HG03097 (cell line): ENCODE data around the gene COX6A1.

ENCODE experiments used
- ATAC-seq: cut with Tn5 transposase; IDR thresholded peaks from one replicate; pipeline ENCODE4 v1.9.1; 2021; ENCODE audit not compliant: unreplicated experiment, low FRiP score

Gene COX6A1

DNA sequence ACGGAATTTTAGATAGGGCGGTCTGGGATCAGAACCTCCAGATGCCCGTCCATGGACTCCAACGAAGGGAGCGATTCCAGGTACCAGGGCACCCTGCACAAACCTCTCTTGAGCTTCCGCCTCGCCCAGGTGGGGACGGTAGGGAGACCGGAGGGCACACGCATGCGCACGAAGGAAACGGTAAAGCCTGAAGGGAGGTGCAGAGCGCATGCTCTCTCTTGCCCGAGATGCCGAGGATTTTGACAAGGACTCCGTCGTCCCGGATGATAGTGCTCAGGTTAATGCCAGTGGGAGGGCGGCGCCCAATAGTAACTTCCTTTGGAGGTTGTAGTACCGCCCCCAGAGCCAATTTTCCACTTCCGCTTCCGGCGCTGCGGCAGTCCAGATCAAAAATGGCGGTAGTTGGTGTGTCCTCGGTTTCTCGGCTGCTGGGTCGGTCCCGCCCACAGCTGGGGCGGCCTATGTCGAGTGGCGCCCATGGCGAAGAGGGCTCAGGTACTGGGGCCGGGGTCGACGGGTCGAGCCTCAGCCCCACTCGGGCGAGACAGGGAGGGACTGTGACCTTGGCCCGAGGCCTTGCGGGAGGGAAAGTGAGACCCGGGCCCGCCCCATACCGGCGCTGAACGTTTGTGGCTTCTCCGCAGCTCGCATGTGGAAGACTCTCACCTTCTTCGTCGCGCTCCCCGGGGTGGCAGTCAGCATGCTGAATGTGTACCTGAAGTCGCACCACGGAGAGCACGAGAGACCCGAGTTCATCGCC lies at the start of gene COX6A1:
Gene COX6A1, plus strand, starts transcription at position 379 of the 760 bp plus-strand sequence. Its CDS starts 14 bp downstream, at position 393.
- ATAC-seq, result peak; percentile 94

DNA sequence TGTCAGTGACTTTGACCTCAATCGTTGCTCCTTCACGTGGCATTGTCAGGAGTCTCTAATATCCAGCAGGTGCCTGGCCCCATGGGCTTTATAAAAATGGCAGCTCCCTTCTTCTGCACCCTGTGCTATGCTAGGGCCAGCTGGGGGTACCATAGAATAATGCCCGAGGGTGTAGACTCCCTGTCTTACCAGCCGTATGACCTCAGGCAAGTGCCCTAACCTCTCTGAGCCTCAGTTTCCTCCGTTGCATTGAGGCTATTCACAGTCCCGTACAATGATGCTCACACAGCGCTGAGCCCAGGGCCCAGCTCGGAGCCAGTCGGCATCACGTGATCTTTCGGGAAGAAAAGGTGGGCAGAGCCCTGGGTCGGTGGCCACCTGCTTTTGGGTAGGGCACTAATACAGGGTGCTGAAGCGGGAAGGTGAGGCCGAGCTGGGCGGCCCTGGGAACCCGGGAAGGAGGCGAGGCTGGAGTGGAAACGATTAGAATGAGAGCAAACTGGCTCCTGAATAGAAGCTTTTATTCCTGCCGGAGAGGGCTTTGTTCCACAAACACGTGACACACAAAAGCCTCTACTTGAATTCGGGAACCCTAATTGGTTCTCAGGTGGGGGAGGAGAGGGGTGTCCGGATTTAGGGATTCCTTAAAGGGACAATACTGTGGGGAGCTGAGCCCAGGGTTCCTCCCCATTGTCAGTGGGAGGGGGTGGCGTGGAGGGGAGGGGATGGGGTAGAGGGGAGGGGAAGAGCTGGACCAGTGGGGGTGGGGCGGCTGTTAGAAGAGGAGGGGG lies 49.0 kb upstream of the COX6A1 start:
- ATAC-seq, result no peak

DNA sequence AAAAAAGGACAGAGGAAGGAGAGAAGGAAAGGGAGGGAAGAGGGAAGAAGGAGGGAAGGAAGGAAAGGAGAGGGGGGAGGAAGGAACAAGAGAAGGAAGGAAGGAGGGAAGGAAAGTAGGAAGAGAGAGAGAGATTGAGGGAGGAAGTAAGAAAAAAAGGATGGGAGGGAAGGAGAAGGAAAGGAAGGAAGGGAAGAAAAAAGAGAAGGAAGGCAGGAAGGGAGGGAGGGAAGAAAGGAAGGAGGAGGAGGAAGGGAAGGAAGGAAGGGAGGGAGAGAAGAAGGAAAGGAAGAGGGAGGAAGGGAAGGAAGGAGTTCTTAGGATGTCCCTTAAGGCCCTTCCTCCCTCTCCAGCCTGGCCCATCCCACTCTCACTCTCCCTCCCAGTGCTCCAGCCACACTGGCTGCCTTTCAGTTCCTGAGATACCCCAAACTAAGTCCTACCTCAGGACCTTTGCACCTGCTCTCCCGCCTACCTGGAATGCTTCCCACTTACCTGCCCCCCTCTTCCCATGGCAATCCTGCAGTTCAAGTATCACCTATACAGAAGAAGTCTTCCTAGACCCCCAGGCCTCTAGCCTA lies 47.3 kb upstream of the COX6A1 start:
- ATAC-seq, result no peak

DNA sequence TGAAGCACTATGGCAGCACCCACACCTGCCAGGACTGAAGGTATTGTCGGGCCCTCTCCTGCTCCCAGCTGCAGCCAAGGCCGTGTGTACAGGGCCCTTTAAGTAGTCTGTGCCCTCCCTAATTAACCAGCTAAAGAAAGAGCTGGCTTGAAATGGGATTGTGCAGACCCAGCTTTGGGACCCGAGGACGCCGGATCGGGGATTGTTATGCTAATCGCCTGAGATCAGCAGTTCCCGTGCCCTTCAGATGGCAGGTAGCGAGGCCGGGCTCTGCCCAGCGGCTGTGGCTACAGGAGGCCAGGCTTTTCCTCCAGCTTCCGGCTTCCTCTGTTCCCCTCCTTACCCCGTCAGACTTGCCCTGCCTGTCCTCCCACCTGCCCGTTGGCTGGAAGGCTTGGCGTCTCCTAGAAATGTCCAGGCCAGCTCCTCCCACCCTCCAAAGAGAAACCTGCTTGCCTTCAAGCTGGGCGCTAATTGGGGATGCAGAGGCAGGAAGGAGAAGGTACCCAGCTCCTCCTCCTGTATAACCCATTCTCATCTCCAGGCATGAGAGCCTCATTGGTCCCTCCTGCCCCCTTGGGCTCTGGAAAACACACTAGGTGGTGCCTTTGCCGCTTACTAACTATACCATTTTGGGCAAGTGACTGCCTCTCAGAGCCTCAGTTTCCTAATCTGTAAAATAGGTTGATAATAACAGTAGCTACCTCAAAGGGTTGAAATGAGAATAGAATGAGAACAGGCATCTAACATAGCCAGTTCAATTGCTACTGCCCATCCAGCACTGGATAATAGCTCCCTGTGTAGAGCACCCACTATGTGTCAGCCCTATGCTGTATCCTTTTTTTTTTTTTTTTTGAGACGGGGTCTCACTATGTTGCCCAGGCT lies 43.2 kb upstream of the COX6A1 start:
- no peak for ATAC-seq

DNA sequence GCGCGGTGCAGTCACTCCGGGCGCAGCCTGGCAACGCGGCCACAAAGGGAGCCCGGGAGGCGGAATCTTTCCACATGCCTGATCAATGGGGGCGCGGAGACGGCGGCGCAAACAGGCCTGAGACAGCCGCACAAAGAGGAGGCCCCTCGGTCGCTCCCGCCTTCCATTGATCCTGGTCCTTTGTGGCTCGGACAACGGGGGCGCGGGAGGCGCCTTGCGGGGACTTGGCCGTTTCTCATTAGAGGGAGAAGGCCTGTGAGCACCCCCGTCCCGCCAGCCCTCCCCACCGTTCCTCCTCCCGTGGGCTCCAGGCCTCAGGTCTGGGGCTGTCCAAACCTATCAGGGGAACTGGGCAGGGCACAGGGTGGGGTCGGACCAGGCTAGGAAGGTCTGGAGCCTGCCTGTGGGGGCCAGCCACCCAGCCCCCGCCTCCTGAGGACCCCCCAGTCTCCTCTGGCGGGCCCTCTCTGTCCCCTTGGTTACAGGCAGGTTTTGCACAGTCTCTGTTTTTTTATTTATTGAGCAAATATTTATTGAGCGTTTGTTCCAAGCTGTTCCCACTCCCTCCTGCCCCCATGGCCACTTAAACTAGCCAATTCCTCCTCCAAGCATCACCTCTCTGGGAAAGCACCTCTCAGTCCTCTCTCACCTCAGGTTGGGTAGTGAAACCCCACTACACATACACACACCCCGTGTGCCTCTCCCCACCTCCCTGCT lies 39.9 kb upstream of the COX6A1 start:
- ATAC-seq, result no peak

DNA sequence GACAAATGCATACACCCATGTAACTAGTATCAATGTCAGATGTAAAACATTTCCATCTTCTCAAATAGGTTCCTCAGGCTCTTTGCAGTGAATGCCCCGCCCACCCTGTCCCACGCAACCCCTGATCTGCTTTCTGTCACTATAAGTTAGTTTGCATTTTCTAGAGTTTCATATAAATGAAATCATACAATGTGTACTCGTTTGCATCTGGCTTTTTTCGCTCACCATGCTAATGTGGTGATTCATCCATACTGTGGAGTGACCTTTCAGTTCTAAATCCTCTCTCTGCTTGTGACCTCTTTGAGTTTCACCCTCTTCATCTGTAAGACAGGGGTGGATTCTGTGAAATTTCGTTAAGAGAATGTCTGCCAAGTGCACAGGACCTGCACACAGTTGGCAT lies 38.4 kb upstream of the COX6A1 start:
- ATAC-seq, result no peak

DNA sequence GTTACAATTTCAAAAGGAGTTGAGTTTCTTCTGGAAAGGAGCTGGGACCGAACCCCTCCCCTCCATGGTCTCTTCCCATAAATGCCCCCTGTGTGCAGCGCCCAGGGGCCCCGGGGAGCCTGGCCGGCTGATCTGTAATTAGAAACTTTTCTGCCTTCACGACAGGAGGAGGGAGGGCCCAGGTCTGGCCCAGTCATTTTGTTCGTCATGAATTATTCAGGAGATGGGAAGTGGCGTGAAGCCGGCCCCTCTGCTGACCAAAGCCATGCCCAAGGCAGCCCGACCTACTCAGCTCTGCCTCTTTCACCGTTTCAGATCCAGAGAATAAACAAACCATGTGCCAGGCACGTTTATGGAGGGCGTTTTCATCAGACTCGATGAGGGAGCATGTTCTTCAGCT lies 35.7 kb upstream of the COX6A1 start:
- no peak for ATAC-seq

DNA sequence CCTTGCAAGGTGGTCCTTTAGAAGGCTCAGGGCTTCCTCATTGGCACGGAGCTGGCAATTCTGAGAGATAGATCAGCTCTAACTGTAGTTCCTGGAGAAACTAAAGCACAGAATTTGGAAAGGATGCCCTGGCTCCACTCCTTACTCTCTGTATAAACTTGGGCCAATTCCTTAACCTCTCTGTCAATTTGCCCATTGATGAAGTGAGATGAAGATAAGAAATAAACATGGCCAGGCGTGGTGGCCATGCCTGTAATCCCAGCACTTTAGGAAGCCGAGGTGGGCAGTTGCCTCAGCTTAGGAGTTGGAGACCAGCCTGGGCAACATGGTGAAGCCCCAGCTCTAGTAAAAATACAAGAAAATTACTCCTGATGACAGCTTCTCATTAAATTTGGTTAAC lies 34.0 kb upstream of the COX6A1 start:
- no peak for ATAC-seq

DNA sequence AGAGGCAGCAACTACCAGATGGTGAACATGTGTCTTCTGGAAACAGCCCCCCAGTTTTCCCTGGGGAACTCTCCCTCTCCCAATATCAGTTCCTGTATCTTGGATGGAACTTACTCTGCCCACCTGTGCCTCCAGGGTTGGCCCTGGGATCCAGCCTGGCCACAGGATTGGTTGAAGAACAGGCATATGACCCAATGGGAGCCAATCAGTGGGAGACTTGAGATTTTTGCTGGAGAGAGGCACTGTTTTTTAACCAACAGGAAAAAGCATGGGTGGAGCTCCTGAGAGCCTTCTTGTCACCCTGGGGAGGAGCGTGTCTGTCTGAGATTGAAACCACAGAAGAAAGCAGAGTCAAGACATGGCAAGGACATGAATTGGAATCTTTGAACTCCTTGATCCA lies 33.6 kb upstream of the COX6A1 start:
- ATAC-seq, result no peak

DNA sequence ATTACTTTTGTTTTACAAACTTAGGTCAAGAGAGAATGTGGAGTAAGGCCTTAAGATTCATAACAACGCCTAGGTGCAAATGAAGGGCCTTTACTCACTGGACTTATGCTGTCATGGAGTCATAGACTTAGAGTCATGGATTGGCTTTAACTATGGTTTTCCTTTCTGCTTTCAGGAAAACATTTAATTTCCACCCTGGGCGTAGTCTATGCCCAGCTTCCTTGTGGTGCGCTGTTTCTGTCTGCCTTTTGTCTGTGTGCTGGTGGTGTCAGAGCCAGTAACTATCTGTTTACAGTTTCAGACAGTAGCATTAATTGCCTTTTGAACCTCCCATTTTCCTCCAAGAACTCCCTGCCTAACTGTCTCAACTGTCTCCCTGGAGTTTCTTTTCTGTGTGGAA lies 31.8 kb upstream of the COX6A1 start:
- ATAC-seq, result no peak

DNA sequence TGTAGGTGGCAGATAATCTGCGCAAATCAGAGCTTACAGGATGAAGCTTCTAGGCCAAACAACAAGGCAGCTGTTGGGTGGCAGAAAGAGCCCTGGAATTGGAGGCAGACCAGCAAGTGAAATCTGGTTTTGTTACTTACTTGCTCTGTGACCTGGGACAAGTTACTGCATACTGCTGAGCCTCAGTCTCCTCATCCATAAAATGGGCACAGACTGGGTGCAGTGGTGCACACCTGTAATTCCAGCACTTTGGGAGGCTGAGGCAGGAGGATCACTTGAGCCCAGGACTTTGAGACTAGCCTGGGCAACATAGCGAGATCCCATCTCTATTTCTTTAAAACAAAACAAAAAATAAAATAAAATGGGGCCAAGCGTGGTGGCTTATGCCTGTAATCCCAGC lies 31.4 kb upstream of the COX6A1 start:
- ATAC-seq, result no peak

DNA sequence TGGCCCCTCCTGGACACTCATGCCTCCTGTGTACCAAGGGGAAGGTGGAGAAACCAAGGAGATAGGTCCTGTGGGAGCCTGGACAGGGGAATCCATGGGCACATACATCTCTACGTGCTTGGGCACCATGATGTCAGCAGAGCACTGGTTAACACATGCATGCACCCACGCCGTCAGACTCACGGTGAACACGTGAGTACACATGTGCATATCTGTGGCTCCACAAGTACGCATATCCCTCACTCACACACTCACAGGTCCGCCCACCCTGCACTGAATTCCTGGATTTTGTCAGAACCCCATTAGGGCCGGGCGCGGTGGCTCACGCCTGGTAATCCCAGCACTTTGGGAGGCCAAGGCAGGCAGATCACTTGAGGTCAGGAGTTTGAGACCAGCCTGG lies 29.1 kb upstream of the COX6A1 start:
- ATAC-seq, result no peak

DNA sequence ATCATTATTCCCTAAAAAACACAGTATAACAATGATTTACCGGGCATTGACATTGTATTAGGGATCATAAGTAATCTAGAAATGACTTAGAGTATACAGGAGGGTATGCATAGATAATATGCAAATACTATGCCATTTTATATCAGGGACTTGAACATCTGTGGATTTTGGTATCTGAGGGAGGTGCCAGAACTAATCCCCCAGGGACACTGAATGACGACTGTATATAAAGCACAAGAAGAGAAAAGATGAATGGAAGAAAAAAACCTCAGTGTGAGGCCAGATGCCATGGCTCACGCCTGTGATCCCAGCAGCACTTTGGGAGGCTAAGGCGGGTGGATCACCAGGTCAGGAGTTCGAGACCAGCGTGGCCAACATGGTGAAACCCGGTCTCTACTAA lies 25.5 kb upstream of the COX6A1 start:
- ATAC-seq, result no peak

DNA sequence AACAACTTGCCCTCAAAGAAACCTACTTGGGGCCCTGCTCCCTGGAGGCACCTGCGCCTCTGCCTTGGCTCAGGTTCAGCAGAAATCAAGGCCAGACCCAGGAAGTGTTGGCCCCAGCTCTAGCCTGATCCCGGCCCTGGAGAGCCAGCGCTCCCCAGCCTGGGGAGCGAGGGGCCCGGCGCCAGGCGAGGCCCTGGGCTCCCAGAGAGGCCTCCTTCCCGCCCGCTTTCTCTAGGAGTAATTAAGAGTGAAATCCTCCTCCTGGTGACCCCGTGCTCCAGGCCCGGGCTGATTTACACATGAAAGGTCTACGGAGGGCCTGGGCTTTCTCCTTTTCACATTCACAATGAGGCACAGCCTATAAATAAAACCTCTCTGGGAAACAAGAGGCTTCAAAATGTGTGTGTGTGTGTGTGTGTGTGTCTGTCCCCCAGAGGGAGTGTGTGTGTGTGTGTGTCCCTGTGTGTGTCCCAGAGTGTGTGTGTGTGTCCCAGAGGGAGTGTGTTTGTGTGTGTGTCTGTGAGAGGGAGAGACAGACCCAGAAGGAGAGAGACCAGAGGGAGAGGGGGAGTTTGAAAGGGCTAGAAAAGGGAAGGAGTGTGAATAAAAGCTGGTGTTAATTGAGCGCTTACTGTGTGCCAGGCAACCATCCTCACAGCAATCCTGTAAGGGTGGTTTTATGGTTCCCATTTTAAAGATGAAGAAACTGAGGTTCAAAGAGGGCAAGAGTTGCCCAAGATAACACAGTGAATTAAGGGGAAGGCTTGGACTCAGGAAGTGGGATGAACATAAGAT lies 23.8 kb upstream of the COX6A1 start:
- no peak for ATAC-seq

DNA sequence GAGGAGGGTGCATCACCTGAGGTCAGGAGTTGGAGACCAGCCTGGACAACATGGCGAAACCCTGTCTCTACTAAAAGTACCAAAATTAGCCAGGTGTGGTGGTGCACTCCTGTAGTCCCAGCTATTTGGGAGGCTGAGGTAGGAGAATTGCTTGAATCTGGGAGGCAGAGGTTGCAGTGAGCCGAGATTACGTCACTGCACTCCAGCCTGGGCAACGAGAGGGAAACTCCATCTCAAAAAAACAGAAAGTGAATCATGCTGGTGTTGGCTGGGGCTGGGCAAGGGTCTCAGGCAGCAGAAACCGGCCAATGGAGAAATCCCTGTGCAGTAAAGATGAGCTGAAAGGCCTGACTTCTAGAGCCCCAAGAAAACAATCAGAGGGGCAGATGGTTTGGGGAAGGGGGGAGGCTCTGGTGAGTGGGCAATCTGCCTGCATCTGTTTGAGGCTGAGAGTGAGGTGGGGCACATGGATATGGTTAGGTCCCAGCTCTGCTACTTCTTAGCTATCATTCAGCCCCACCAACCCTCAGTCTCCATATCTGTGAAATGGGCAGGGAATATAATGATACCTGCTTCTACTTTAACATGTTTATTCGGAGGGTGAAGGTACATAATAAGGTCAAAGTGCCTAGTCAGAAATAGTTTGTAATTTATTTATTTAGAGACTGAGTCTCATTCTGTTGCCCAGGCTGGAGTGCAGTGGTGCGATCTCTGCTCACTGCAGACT lies 21.3 kb upstream of the COX6A1 start:
- ATAC-seq, result no peak

DNA sequence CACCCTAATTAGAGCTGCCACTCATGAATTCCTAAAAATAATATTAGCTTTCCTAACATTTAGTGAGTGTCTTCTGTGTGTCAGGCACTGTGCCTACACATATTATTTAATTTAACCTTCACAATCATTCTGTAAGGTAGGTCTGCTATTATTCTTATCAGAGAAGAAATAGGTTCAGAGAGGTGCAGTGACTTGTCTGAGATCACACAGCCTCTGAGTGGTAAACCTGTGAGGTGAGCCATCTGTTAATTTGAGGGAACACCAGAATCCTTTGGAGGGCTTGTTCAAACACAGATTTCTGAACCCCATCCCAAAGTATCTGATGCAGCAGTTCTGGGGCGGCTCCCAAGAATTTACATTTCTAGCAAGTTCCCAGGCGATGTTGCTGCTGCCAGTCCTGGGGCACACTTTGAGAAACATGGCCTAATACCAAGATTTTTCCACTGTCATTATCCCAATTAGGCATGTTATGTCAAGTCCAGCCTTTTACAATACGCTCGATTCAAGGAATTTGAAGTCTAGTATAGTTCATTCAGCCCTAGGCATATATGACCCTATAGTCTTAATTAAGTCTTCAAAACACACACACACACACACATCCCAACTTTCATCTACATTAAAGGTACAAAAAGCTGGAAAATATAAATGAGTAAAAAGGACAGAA lies 19.9 kb upstream of the COX6A1 start:
- ATAC-seq, result no peak

DNA sequence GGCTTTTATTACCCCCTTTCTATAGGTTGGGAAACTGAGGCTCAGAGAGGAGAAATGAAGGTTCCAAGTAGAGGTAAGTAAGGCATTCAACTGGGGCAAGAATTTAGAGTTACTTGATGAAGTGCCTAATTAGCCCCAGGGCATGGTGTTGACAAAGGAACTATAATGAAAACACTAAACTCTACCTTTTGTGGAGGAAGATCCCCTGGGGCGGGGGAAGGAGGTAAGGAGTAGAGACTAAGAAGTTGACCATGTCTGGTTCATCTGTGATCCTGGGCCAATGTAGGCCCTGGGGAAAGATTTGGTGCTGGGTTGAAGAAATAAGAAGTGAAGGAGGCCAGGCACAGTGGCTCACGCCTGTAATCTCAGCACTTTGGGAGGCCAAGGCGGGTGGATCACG lies 16.2 kb upstream of the COX6A1 start:
- ATAC-seq, result no peak

DNA sequence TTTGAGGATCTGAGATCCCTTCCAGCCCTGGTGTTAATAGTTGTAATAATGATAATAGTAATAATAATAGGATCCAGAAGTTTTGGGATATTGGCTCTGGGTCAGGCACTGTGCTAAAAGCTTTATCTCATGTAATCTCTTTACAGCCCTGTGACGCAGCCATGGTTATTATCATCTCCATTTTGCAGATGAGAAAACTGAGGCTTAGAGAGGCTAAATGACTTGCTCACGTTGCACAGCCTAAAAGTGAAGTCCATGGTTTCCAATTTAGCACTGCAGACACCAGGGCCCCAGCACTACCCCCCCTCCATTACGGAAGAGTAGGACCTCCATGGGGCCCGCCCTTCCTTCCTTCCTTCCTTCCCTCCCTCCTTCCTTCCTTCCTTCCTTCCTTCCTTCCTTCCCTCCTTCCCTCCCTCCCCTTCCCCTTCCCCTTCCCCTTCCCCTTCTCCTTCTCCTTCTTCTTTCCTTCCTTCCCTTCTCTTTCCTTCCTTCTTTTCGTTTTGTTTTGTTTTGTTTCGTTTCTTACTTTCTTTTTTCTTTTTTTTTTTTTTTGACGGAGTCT lies 14.9 kb upstream of the COX6A1 start:
- ATAC-seq, result no peak
